SKM-1 treated with dmso at 0.1 percent for 144 hours (cell line): ENCODE data around the gene RAB11FIP2.
"Not testable (repeated sequence)": the region's sequence is repeated elsewhere in the genome, so short reads cannot be mapped to it uniquely, and the experiment has no call there.

Experiments used
- DNase-seq: peaks from one replicate; lab custom pipeline; 2025; ENCODE audit not compliant: unreplicated experiment; lab: John Stamatoyannopoulos, UW

The RAB11FIP2 gene, protein sequence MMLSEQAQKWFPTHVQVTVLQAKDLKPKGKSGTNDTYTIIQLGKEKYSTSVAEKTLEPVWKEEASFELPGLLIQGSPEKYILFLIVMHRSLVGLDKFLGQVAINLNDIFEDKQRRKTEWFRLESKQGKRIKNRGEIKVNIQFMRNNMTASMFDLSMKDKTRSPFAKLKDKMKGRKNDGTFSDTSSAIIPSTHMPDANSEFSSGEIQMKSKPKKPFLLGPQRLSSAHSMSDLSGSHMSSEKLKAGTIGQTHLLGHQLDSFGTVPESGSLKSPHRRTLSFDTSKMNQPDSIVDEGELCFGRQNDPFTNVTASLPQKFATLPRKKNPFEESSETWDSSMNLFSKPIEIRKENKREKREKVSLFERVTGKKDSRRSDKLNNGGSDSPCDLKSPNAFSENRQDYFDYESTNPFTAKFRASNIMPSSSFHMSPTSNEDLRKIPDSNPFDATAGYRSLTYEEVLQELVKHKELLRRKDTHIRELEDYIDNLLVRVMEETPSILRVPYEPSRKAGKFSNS

DNA sequence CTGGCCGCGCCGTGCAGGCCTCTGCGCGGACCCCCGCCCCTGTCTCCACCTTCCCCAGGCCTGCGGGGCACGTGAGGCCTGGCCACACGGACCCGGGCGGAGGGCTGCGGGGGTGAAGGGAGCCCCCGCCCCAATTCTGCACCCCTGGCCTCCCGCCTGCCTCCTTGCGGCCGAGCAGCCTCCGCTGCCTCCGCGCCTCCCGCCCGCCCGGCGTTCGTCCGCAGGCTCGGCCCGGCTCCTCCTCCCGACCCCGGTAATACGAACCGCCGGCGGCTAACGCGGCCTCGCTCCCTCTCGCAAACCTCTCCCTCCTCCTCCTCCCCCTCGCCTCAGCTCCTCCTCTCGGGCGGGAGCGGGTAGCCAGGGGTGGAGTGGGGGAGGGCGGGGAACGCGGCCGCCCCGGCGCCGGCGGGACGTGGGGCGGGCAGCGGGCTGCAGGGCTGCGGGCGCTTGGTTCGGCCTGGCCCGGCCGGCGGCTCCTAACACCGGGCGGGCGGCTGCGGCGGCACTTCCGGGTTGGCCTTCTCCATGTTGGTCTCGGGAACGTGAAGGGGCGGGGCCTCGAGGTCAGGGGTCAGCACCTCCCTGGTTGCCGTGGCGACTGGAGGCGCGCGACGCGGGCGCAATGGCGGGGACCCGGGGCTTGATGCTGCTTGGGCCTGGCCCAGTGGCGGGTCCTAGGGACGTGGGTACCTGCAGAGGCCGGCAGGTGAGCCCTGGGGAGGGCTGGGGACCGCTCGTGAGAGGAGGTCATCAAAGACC, at the start of gene RAB11FIP2:
TSS of gene RAB11FIP2 (minus strand) at position 547 of the 762 bp plus-strand sequence. CDS start 778 bp downstream, outside the sequence.
- peak; percentile 83 for DNase-seq

DNA sequence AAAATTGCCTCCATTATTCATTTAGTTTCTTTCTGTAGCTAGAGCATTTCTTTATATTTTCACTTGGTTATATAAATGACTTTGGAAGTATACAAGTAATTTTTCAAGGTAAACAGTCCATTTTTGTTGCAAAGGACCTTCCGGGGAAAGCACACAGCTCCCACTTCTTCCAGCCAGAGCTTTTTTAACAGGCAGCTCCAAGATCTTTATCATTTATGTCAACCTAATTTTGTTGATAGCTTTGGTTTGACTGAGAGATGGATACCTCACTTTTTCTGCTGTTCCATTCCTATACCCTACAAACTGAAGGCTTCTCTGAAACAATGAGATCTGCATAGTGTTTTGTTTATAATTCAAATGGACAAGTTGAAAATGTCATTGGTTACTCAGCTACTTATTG, 49.3 kb upstream of the RAB11FIP2 start:
- DNase-seq: no peak

DNA sequence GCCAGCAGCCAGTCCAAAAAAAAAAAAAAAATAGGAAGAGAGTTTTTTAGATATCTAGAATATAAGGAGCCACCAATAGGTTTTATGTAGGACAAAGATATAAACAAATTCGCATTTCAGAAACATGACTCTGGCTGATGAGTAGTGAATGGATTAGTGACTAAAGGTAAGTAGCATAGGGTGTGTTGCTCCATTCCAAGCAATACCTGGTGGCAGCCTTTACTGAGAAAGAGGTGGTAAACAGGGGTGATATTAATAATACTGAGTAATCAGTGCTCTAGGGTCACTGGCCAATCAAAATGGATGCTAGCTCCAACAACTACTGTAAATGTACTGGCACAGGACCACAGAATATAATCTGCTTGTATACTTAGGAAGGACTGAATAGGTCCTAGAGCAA, 45.5 kb upstream of the RAB11FIP2 start:
- no peak for DNase-seq

DNA sequence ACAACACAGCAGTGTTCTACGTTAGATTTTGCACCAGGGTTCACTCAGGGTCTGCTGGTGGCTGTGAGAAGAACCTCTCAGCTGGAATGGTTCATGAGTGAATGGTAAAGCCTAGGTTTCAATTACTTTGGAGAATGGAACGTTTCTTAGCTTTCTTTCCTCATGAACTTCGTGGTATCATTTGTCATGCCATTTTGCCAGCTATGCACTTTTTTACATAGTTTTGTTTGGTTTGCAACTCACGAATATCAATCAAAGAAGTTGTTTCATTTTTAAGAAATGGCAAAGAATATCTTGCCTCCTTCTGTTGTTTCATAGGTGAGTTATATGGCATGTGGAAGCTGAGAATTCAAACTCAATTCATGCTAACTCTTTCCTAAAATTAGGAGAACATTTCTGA, 34.1 kb upstream of the RAB11FIP2 start:
- DNase-seq: no peak

DNA sequence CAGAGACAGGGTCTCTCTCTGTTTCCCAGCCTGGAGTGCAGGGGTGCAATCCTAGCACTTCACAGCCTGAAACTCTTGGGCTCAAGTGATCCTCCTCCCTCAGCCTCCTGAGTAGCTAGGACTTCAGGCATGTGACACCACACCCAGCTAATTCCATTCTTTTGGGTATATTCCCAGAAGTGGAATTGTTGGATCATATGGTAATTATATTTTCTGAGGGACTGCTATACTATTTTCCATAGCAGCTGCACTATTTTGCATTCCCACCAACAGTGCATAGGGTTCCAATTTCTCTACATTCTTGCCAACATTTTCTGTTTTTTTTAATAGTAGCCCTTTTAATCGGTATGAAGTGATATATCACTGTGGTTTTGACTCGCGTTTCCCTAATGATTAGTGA, 30.0 kb upstream of the RAB11FIP2 start:
- DNase-seq: no peak

DNA sequence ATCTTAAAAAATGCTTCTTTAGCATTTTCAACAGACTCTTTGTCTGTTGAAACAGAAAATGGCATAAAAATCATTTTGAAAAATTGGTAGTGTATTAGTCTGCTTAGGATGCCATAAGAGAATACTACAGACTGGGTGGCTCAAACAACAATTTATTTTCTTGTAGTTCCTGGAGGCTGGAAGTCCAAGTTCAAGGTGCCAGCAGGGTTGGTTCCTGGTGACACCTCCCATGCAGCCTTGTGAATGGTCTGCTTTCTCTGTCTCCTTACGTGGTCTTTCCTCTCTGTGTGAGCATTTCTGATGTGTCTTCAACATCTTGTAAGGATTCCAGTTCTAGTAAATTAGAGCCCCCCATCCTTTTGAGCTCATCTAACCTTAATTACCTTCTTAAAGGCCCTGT, 26.1 kb upstream of the RAB11FIP2 start:
- DNase-seq: no peak

DNA sequence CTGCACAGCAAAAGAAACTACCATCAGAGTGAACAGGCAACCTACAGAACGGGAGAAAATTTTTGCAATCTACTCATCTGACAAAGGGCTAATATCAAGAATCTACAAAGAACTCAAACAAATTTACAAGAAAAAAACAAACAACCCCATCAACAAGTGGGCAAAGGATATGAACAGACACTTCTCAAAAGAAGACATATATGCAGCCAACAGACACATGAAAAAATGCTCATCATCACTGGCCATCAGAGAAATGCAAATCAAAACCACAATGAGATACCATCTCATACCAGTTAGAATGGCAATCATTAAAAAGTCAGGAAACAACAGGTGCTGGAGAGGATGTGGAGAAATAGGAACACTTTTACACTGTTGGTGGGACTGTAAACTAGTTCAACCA, 20.6 kb upstream of the RAB11FIP2 start:
- DNase-seq: not testable (repeated sequence)

DNA sequence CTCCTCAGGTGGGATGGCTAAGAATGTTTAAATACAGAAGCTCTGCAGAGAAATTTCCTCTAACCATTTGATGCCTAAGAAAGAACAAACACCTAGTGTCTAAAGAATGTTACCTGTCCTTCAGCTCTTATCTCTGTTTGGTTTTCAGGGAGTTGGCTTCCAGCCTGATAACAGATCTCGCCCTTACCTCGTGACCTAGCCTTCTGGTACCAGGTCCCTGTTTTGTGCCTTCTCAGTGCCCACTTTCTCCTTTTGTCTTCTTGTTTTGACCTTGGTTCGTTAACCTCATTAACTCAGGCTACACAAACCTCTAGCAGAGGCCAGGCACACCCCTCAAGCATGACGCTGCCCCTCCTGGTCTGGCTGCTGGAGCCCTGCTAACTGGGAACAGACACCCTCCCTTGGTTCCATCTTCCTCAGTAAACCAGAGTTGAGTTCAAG, 16.1 kb upstream of the RAB11FIP2 start:
- DNase-seq: no peak

DNA sequence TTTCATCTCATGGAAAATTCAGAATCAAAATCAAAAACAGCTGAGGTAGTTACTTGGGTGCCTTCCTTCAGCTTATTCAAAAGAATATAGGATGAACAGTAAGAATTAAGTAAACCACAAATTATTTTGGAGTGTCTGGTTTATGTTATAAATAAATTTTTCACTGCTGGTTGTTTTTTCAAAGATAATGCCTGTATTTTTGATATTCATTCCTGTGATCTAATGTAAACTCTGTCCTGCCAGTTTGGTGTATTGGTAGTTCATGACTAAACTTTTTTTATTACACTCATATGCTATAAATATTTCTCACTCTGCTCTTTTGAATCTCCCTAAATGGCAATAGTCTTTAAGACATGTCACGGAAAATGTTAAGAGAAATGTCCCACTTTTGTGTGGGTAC, 11.6 kb upstream of the RAB11FIP2 start:
- DNase-seq: no peak

DNA sequence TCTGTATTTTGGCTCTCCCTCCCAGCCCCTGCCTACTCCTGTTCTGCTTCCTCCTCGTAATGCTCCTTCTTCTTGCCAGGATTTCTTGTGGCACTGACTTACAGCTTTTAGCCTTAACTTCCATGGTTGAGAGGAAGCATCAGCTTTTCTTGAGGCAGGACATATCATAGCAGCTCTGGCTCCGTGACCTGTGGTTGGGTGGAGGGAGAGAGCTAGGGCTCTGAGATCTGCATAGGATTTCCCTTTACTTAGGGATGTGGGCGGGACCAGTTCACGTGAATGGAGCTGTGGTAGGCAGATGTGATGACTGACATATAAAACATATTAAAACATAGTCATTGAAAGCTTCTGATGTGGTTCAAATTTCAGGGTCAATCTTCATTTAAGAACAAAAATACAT, 10.6 kb upstream of the RAB11FIP2 start:
- DNase-seq: no peak

DNA sequence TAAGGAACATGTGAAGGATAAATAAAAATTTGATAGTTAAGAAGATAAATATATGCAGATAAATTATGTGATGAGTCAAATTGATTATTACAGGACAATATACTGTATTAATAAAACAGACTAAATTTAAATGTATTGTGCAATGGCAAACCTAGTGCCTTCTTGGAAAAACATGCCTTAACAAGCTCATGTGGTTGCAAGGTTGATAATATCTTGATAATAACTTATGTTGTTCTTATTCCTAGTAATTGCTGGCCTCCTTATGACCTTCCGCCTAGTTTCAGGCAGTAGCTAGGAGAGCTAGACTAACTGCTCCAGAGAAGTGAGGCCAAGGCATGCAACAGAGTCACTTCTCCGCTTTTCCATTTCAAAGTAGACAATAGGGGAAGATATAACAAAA, 7.6 kb upstream of the RAB11FIP2 start:
- DNase-seq: no peak

DNA sequence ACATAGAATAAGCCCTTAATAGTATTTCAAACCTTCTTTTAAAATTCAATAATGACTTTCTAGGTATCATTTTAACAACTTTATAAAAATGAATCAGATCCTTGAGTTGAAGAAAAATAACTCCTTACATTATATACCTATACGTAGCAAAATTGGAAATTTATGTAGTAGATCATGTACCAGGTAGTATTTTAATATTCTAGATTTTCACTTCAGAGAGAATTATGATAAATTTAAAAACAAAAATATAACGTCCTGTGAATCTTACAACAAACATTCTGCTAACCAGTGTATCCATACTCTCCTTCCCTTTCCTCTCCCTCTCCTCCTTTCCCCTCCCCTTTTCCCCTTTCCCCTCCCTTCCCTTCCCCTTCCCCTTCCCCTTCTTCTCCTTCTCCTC, 6.1 kb upstream of the RAB11FIP2 start:
- no peak for DNase-seq

DNA sequence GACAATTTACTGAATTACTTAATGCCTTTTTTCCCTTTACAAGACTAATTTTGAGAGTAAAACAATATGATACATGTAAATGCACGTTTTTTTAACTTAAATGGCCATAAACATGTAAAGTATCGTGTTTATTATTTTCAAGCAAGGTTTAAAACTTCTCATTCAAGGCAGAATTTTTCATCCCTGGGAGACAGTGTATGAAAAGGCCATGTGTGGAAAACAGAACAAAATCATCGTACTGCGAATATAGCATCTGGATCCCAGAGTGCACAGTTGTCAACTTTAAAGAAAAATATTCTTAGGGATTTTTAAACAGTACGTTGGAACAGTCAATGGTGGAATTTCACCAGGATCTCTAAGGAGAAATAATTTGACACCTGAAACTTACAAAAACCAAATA, 1.1 kb upstream of the RAB11FIP2 start:
- DNase-seq: no peak

DNA sequence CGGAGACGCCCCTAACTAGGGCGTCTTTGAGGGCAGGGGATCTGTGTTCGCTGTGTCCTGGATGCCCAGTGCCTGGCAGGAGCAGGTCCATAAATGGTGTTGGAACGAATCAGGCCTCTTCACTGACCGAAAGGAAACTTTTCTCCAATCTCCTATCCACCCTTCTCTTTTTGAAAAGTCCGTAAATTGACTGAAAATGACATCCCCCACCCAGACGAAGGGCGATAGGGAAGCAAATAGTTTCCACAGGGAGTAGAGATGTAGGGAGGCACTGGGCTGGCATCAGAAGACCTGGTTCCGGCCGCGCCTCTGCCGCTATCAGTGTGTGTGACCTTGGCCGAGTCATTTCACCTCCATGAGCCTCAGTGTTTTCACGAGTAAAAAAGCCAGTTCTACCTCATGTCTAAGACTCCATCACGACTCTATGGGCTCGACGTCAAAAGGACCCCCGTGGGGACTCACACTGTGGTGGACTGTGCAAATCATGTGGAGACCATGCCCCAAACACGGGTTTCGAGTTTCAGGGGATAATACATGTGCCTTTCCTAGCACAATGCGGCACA, 497 bp upstream of the RAB11FIP2 start:
- DNase-seq: no peak

DNA sequence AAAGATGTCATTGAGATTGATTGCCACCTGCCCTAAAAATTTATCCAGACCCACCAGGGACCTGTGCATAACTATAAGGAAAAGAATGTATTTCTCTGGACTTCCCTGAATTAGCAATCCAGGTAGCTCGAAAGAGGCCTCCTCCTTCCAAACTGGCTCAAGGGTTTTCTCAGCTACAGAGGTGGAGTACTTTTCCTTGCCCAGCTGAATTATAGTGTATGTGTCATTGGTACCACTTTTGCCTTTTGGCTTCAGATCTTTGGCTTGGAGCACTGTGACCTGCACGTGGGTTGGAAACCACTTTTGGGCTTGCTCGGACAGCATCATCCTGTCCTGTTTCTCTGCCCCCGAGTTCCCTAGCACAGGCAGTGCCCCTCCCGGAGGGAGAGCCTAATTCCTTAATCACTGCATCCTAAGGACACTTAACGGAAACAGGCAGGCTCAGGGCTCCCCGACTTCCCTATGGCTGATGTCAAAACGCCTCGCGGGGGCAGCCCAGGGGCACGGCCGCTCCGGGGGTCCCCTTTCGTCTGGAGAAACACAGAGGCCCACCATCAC, 825 bp downstream of the RAB11FIP2 start:
- no peak for DNase-seq

DNA sequence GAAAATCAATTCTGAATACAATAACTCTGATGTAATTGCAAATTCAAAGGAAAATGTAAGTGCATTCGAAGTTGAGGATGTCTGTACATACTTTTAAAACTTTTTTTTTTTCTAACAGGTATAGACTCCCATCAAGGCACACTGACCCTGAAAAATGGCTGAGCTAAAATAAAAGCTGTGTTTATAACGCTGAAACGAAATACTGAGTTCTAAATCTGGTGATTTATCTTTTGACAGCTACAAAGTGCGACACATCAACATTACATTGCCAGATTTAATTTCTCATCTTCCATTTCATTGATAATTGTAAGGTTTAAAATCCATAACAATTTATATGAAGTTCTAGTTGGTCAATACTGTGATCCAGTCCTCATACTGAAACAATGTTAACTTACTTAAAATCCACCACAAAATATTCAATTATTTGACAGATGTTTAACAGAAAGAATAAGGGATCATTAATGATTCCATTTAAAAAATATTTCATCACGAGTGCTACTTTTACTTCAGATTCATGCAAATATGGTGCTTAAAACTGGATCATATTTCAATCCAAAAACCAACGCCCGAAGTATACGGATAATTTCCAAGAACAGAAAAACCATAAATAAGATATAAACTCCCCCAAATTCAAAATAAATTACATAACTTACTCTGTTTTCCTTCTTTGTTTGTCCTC, 1.4 kb downstream of the RAB11FIP2 start:
- DNase-seq: no peak

DNA sequence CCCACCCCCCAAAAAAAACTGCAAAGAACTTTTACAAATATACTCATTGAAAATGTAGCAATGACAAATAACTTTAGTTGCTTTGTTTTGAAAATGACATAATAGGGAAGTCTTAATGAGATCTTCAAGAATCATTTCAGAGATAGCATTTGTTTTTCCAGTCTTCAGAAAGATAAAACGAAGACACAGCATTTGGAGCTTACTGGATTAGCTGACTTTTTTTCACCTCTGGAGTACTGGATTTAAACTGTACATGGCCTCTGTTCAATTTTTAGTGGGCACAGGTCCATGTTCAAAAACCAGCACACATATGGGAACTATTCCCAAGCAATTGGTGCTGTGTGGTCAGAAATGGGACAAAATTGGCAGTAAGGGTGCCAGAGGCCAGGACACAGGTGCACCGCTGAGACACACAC, 3.9 kb downstream of the RAB11FIP2 start:
- no peak for DNase-seq

DNA sequence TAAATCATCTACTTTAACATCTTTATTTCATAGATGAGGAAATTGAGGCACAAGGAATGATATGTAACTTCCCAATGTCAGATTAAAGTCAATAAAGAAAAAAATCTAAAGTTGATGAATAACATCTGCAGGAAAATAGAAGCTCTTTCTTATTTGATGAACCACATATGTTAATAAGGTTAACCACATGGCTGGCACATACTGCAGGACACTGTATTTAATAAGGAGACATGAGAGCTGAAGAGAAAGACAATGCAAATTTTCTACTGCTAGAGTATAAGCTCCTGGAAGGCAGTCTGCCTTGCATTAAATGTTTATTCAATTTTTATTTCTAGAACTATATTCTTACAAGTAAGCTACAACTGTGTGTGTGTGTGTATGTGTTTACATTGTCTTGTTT, 4.4 kb downstream of the RAB11FIP2 start:
- DNase-seq: no peak

DNA sequence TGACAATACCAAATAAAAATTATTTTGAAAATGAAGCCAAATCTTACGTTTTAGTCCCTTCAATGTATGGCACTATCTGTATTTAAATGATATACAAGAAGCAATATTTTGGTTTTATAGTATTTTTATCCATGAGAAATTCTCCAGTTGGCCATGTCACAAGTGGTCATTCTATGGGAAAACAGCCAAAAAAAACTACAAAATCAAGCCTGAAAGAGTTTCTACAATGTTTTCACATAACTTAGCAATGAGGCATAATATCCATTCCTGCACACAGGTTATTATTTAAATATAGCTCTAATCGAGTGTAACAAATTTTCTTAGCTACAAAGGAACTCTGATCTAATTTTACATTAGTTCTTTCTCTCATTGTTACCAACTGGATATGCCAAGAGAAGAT, 5.4 kb downstream of the RAB11FIP2 start:
- no peak for DNase-seq

DNA sequence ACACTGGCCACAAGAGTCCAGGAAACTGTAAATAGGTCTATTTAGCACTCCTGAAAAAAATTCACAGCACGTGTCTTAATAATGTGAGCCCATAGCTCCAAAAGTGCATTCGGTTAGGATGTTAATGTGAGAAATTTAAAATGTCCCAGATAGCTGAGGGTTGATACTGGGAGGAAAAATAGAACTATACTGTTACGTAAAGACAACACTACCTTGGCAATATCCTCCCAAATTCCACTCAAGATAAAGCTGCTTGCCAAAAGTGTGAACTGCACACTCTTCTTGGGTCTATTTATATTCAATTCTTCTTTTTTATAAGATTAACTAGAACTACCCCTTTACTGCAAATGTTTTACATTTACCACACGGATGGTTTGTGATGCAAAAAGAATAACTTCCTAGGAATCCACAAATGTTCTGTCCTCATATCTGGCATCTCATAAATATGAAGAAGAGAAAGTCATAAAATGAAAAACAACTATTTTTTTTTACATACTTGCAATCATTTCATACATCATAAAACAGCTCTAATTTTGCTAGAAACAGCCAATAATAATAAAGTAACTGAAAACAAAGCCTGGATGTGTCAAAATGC, 10.4 kb downstream of the RAB11FIP2 start:
- DNase-seq: no peak
